GM12864 (cell line): Measurements from ENCODE around the gene GP1BA.
A peak's percentile ranks its signal among the peaks of the same experiment; 100 is the strongest.

ENCODE experiments used
- DNase-seq: peaks from one replicate; pipeline ENCODE4 v3.0.0-alpha.2; 2011; ENCODE audit warnings: low read depth
- H3K4me3 ChIP-seq: 2 replicates; pipeline ENCODE4 v1.5.1; 2011; ENCODE audit warnings: mild to moderate bottlenecking, low read depth, low read length, control low read depth
- CTCF ChIP-seq: IDR thresholded peaks from 2 replicates; pipeline ENCODE4 v1.5.1; 2011; ENCODE audit warnings: low read depth, mild to moderate bottlenecking, moderate library complexity, low read length, control low read depth, inconsistent platforms; ENCODE audit errors: missing control alignments

GP1BA gene

DNA sequence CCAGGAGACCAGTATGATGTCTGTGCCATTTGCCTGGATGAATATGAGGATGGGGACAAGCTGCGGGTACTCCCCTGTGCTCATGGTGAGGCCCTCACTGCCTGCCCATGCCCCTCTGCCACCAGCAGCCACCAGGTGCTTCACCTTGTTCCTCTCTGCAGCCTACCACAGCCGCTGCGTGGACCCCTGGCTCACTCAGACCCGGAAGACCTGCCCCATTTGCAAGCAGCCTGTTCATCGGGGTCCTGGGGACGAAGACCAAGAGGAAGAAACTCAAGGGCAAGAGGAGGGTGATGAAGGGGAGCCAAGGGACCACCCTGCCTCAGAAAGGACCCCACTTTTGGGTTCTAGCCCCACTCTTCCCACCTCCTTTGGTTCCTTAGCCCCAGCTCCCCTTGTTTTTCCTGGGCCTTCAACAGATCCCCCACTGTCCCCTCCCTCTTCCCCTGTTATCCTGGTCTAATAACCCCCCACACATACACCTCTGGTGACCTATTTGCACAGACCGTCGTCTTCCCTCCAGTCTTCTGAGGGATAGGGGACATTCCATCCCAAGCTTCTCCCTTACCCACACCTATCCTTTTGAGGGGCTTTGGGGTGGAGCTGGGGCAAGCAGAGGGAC lies 12.6 kb downstream of the GP1BA start:
- no peak for DNase-seq
- no peak for TF ChIP-seq CTCF
- H3K4me3 ChIP-seq = peak overlapping the region; percentile 93

DNA sequence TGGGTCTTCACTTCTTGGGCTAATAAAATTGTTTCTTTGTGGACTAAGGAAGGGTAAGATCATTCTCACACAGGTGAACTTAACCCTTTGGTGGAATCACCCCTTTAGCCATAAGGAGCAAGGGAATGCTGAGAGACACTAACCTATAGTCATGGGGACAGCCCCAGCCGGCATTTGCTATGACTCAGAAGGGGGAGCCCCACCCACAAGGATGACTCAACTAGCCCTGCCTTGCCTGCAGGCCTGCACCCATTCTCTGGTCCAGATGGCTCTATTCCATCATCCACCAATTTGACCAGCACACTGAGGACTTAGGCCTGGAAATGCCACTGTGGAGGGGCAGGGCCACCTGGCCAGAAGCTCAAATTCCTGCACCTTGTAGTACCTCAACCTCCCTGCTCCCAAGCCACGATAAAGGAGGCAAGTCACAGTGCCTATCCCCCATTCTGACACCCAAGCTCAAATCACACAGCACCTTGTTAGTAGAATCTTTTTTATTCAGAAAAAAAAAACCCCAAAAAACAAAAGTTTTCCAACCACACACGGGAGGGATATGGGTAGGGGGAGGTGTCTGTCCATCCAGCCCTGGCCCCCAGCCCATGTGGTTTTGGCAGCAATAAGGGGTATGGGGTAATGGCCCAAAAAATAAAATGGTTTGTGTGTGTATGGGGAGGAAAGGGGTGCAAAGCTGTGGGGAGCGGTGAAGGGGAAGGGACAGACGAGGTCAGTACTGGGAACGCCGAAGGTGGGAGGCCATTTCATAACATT lies 13.3 kb downstream of the GP1BA start:
- DNase-seq = peak; percentile 68
- H3K4me3 ChIP-seq = peak overlapping the region; percentile 93
- no peak for TF ChIP-seq CTCF

DNA sequence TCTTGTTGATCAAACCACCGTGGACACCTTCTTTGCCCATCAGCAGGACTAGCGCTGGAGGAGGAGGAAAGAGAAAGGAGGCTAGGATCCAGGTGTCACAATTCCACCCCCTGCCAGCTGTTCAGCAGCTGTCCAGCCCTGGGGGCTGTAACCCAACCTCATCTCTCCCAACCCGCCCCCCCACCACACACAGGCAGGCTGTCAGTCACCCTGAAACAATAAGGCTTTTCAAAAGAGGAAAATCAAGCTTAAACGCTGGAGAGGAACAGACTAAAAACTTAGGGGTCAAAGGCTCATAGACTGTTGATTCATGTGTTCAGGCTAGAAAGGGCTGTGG lies 13.8 kb downstream of the GP1BA start:
- TF ChIP-seq CTCF = no peak
- H3K4me3 ChIP-seq = peak overlapping the region; percentile 93

DNA sequence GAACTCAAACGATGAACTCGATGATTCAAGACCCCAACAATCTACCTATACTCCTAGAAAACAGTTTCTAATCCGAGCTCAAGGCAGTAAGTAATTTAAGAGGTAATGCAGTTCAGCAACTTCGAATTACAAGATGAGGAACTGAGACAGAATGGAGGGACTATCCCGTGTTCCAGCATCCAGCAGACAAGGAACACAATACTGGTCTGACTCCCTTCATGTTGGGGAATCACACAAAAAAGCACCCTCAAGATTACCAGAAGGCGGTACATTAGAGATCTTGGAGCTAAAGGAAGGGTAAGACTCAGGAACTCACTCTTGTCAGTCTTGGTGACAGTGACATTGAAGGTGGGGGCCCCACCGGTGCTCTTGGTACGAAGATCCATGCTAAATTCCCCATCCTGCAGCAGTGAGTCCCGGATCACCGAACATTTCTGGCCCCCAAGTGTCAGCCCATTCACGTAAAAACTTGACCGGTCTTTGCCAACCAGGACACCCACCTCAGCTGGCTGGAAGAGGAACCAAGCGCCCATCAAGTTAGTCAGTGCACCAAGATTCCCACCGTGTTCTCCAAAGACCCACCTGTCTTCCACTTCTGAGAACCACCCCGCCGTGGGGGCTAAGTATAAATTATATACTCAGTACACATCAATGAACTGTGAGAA lies 14.4 kb downstream of the GP1BA start:
- peak overlapping the region; percentile 93 for H3K4me3 ChIP-seq
- no peak for DNase-seq
- no peak for TF ChIP-seq CTCF

More for the DNA sequence above, 13.8 kb downstream of the GP1BA start:
- DNase-seq = no peak

DNA sequence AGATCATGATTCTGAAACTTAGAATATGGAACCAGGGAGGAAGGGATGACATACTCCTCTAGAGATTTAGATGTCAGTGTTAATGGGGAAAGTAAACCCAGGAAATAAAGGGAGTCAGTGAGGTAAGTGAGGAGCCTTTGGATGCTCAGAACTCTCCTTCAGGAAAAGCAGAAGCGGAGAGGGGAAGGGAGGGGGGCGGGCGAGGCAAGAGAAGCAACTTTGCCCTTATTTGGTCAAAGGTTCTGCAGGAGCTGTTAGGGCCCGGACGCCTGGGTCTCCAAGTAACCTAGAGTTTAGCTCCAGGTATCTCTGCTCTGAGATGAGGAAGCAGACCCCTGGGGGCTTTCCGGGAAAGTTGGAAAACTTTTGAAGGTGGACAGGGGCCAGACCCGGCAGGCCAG lies 14.9 kb downstream of the GP1BA start:
- H3K4me3 ChIP-seq = peak overlapping the region; percentile 93
- no peak for DNase-seq
- TF ChIP-seq CTCF = no peak

GRCh38 chr17:4947411-4948165 lies 15.5 kb downstream of the GP1BA start:
- no peak for TF ChIP-seq CTCF
- DNase-seq = no peak
- peak overlapping the region; percentile 93 for H3K4me3 ChIP-seq
